ENCODE results near the gene AP3B1. TPM values are rescaled to one million over a fixed set of nuclear protein-coding genes. Genes with fewer than 3 reads are reported as not detected.

Gene AP3B1
- polyA plus RNA-seq, 3 donors, result 20.3 to 39.8 (median 24.9) TPM

DNA sequence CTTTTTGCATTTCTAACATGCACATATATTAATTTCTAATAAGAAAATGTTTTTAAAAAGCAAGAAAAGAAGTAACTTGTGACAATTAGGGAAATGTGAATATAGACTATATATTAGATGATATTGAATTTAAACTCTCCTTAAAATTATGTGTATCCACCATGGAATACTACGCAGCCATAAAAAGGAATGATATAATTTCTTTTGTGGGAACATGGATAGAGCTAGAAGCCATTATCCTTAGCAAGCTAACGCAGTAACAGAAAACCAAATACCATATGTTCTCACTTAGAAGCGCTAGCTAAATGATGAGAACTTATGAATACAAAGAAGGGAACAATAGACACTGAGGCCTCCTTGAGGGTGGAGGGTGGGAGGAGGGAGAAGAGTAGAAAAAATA lies 23.8 kb upstream of the AP3B1 start:
- peaks cover 0 to 4% (median 0%) of the 10 kb centered on the region in 7 donors for H3K9me3 Mint-ChIP-seq
- no peaks in the 10 kb centered on the region for H3K36me3 Mint-ChIP-seq
- Histone ChIP-seq H3K27ac (ENCODE audit: low read depth in 1 of 2, low read length in 2 of 2) (no peak overlapping the region), H3K9me3 (replicated peaks in 1 of 2; ENCODE audit: control insufficient read depth in 1 of 2, insufficient read depth in 1 of 2, low read length in 2 of 2) (no peaks in the 10 kb centered on the region), H3K9ac (ENCODE audit: insufficient read depth, low read length, poor library complexity, severe bottlenecking) (no peak overlapping the region), H2AFZ (ENCODE audit: insufficient read depth, low read depth, low read length, poor library complexity, severe bottlenecking) (no peak overlapping the region), H3K27me3 (ENCODE audit: control insufficient read depth in 2 of 2, insufficient read depth in 2 of 2, low read length in 2 of 2) (no peaks in the 10 kb centered on the region), H3K4me2 (replicated peaks; ENCODE audit: extremely low read depth, low read length, poor library complexity, severe bottlenecking) (no peak overlapping the region), H3K4me1 (ENCODE audit: control insufficient read depth in 1 of 2, insufficient read depth in 2 of 2, low read length in 2 of 2) (no peaks in the 10 kb centered on the region), H4K20me1 (ENCODE audit: insufficient read depth, low read length) (no peaks in the 10 kb centered on the region), H3K36me3 (replicated peaks in 1 of 2; ENCODE audit: control insufficient read depth in 1 of 2, insufficient read depth in 2 of 2, low read length in 2 of 2) (no peaks in the 10 kb centered on the region), H3K4me3 (replicated peaks in 1 of 3; ENCODE audit: low read depth in 2 of 3, low read length in 3 of 3) (no peak overlapping the region), H3K79me2 (ENCODE audit: insufficient read depth, low read length) (no peaks in the 10 kb centered on the region)
- H3K4me1 Mint-ChIP-seq, result peaks cover 3% of the 10 kb centered on the region
- WGBS (ENCODE audit: insufficient coverage), result no CpG with 5 or more reads among the region's 3 CpGs
- peaks cover 0 to 2% (median 2%) of the 10 kb centered on the region in 3 donors for H3K27me3 Mint-ChIP-seq (ENCODE audit: low read depth in 3 of 3)
- TF ChIP-seq, protein P1, sequence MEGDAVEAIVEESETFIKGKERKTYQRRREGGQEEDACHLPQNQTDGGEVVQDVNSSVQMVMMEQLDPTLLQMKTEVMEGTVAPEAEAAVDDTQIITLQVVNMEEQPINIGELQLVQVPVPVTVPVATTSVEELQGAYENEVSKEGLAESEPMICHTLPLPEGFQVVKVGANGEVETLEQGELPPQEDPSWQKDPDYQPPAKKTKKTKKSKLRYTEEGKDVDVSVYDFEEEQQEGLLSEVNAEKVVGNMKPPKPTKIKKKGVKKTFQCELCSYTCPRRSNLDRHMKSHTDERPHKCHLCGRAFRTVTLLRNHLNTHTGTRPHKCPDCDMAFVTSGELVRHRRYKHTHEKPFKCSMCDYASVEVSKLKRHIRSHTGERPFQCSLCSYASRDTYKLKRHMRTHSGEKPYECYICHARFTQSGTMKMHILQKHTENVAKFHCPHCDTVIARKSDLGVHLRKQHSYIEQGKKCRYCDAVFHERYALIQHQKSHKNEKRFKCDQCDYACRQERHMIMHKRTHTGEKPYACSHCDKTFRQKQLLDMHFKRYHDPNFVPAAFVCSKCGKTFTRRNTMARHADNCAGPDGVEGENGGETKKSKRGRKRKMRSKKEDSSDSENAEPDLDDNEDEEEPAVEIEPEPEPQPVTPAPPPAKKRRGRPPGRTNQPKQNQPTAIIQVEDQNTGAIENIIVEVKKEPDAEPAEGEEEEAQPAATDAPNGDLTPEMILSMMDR (IDR thresholded peaks at IDR 0.05), result no peak
- intact Hi-C loops (cut with micrococcal nuclease), result no loop called here
- H3K4me3 Mint-ChIP-seq, result no peak overlapping the region
- no peak for DNase-seq
- no peak overlapping the region for H3K27ac Mint-ChIP-seq

- Mint-ChIP-seq H3K4me3 (no peak overlapping the region), H3K36me3 (no peaks in the 10 kb centered on the region), H3K27me3 (ENCODE audit: low read depth in 3 of 3) (peaks cover 2 to 6% (median 2%) of the 10 kb centered on the region in 3 donors), H3K4me1 (peaks cover 3% of the 10 kb centered on the region), H3K27ac (peak overlapping the region in 1 of 7 donors; percentile 57), H3K9me3 (peaks cover 0 to 8% (median 0%) of the 10 kb centered on the region in 7 donors)
- no peak for DNase-seq
- no peak overlapping the region for H3K4me3 ChIP-seq (replicated peaks in 1 of 3; ENCODE audit: low read depth in 2 of 3, low read length in 3 of 3)
- H3K4me2 ChIP-seq (replicated peaks; ENCODE audit: extremely low read depth, low read length, poor library complexity, severe bottlenecking), result no peak overlapping the region
- WGBS (ENCODE audit: insufficient coverage), result no CpG with 5 or more reads among the region's 5 CpGs
- TF ChIP-seq, protein P1 (IDR thresholded peaks at IDR 0.05), result no peak
- no peak overlapping the region for H2AFZ ChIP-seq (ENCODE audit: insufficient read depth, low read depth, low read length, poor library complexity, severe bottlenecking)
- H4K20me1 ChIP-seq (ENCODE audit: insufficient read depth, low read length), result no peaks in the 10 kb centered on the region
- intact Hi-C loops (cut with micrococcal nuclease), result no loop called here
- no peak overlapping the region for H3K27ac ChIP-seq (ENCODE audit: low read depth in 1 of 2, low read length in 2 of 2)
- H3K9me3 ChIP-seq (replicated peaks in 1 of 2; ENCODE audit: control insufficient read depth in 1 of 2, insufficient read depth in 1 of 2, low read length in 2 of 2), result no peaks in the 10 kb centered on the region
- H3K4me1 ChIP-seq (ENCODE audit: control insufficient read depth in 1 of 2, insufficient read depth in 2 of 2, low read length in 2 of 2), result no peaks in the 10 kb centered on the region
- H3K9ac ChIP-seq (ENCODE audit: insufficient read depth, low read length, poor library complexity, severe bottlenecking), result no peak overlapping the region
- H3K36me3 ChIP-seq (replicated peaks in 1 of 2; ENCODE audit: control insufficient read depth in 1 of 2, insufficient read depth in 2 of 2, low read length in 2 of 2), result no peaks in the 10 kb centered on the region
- H3K79me2 ChIP-seq (ENCODE audit: insufficient read depth, low read length), result no peaks in the 10 kb centered on the region
- no peaks in the 10 kb centered on the region for H3K27me3 ChIP-seq (ENCODE audit: control insufficient read depth in 2 of 2, insufficient read depth in 2 of 2, low read length in 2 of 2)
Measured at GRCh38 chr5:78317515-78317914, 23.0 kb upstream of the AP3B1 start.
